ENCODE results near the gene TRIM61.
A peak's percentile ranks its signal among the peaks of the same experiment; 100 is the strongest.
"Not testable (repeated sequence)": the region's sequence is repeated elsewhere in the genome, so short reads cannot be mapped to it uniquely, and the experiment has no call there.

The TRIM61 gene

GRCh38 chr4:164930647-164931046 lies 46.8 kb downstream of the TRIM61 start:
- no CpG with 5 or more reads among the region's 5 CpGs for WGBS (ENCODE audit: extremely low coverage, insufficient coverage, insufficient read length)
- Histone ChIP-seq H2AK5ac (ENCODE audit: low read length) (no peak overlapping the region), H3K23ac (ENCODE audit: low read length) (no peak overlapping the region), H3K14ac (ENCODE audit: low read length) (no peak overlapping the region), H3K4me2 (ENCODE audit: low read length) (no peak overlapping the region), H3K4me1 (ENCODE audit: control insufficient read depth in 1 of 2, insufficient read depth in 2 of 2, low read length in 2 of 2) (no peaks in the 10 kb centered on the region), H4K8ac (ENCODE audit: low read depth, low read length) (no peak overlapping the region), H3K4ac (ENCODE audit: low read depth, low read length) (no peak overlapping the region), H3K79me1 (ENCODE audit: low read length) (no peaks in the 10 kb centered on the region), H3K36me3 (ENCODE audit: control insufficient read depth in 1 of 2, insufficient read depth in 2 of 2, low read length in 2 of 2) (no peaks in the 10 kb centered on the region), H3K9me3 (ENCODE audit: insufficient read depth, low read depth, low read length) (peaks cover 2% of the 10 kb centered on the region), H2AFZ (ENCODE audit: insufficient read depth, low read length, poor library complexity) (no peak overlapping the region), H3K9ac (ENCODE audit: low read length) (no peak overlapping the region), H4K12ac (ENCODE audit: low read depth, low read length) (no peak overlapping the region), H3K27me3 (ENCODE audit: insufficient read depth, low read length) (no peaks in the 10 kb centered on the region), H2BK120ac (ENCODE audit: insufficient read depth, low read length, poor library complexity) (no peak overlapping the region), H2BK12ac (ENCODE audit: low read length) (no peak overlapping the region), H3K27ac (ENCODE audit: low read depth, low read length) (no peak overlapping the region), H3K18ac (ENCODE audit: low read length) (no peak overlapping the region), H4K91ac (ENCODE audit: low read depth, low read length) (no peak overlapping the region), H2BK5ac (ENCODE audit: low read depth, low read length, poor library complexity) (no peak overlapping the region), H3K4me3 (ENCODE audit: low read depth, low read length) (no peak overlapping the region), H3K79me2 (ENCODE audit: control insufficient read depth, insufficient read depth, low read length, poor library complexity) (no peaks in the 10 kb centered on the region)
- DNase-seq, result no peak

GRCh38 chr4:164927101-164927500 lies 50.4 kb downstream of the TRIM61 start:
- DNase-seq, result peak in 1 of 2 donors; percentile 42
- not testable (repeated sequence) for H3K4ac ChIP-seq (ENCODE audit: low read depth, low read length); H4K12ac ChIP-seq (ENCODE audit: low read depth, low read length); H2AK5ac ChIP-seq (ENCODE audit: low read length); H4K91ac ChIP-seq (ENCODE audit: low read depth, low read length); H2BK5ac ChIP-seq (ENCODE audit: low read depth, low read length, poor library complexity); H3K23ac ChIP-seq (ENCODE audit: low read length); H2BK12ac ChIP-seq (ENCODE audit: low read length); H3K14ac ChIP-seq (ENCODE audit: low read length); H3K79me1 ChIP-seq (ENCODE audit: low read length); H4K8ac ChIP-seq (ENCODE audit: low read depth, low read length); H3K9ac ChIP-seq (ENCODE audit: low read length); H3K9me3 ChIP-seq (ENCODE audit: insufficient read depth, low read depth, low read length); H3K18ac ChIP-seq (ENCODE audit: low read length); H3K4me3 ChIP-seq (ENCODE audit: low read depth, low read length); H3K79me2 ChIP-seq (ENCODE audit: control insufficient read depth, insufficient read depth, low read length, poor library complexity); H3K27ac ChIP-seq (ENCODE audit: low read depth, low read length); H3K27me3 ChIP-seq (ENCODE audit: insufficient read depth, low read length); H2AFZ ChIP-seq (ENCODE audit: insufficient read depth, low read length, poor library complexity); H2BK120ac ChIP-seq (ENCODE audit: insufficient read depth, low read length, poor library complexity); H3K4me2 ChIP-seq (ENCODE audit: low read length); H3K36me3 ChIP-seq (ENCODE audit: control insufficient read depth in 1 of 2, insufficient read depth in 2 of 2, low read length in 2 of 2); H3K4me1 ChIP-seq (ENCODE audit: control insufficient read depth in 1 of 2, insufficient read depth in 2 of 2, low read length in 2 of 2)
- no CpG with 5 or more reads among the region's 2 CpGs for WGBS (ENCODE audit: extremely low coverage, insufficient coverage, insufficient read length)

GRCh38 chr4:164926301-164926700 lies 51.2 kb downstream of the TRIM61 start:
- no peak overlapping the region for H3K9ac ChIP-seq (ENCODE audit: low read length)
- H3K4me2 ChIP-seq (ENCODE audit: low read length), result no peak overlapping the region
- DNase-seq, result peak; percentile 62 to 84
- no CpG with 5 or more reads among the region's 2 CpGs for WGBS (ENCODE audit: extremely low coverage, insufficient coverage, insufficient read length)
- H3K18ac ChIP-seq (ENCODE audit: low read length), result no peak overlapping the region
- H3K27ac ChIP-seq (ENCODE audit: low read depth, low read length), result no peak overlapping the region
- H2BK12ac ChIP-seq (ENCODE audit: low read length), result no peak overlapping the region
- H3K9me3 ChIP-seq (ENCODE audit: insufficient read depth, low read depth, low read length), result peaks cover 2% of the 10 kb centered on the region
- H3K14ac ChIP-seq (ENCODE audit: low read length), result no peak overlapping the region
- no peak overlapping the region for H2BK5ac ChIP-seq (ENCODE audit: low read depth, low read length, poor library complexity)
- H2AK5ac ChIP-seq (ENCODE audit: low read length), result no peak overlapping the region
- H3K27me3 ChIP-seq (ENCODE audit: insufficient read depth, low read length), result no peaks in the 10 kb centered on the region
- no peaks in the 10 kb centered on the region for H3K4me1 ChIP-seq (ENCODE audit: control insufficient read depth in 1 of 2, insufficient read depth in 2 of 2, low read length in 2 of 2)
- H4K8ac ChIP-seq (ENCODE audit: low read depth, low read length), result no peak overlapping the region
- no peak overlapping the region for H4K91ac ChIP-seq (ENCODE audit: low read depth, low read length)
- no peak overlapping the region for H3K23ac ChIP-seq (ENCODE audit: low read length)
- no peak overlapping the region for H2BK120ac ChIP-seq (ENCODE audit: insufficient read depth, low read length, poor library complexity)
- H3K4ac ChIP-seq (ENCODE audit: low read depth, low read length), result no peak overlapping the region
- H2AFZ ChIP-seq (ENCODE audit: insufficient read depth, low read length, poor library complexity), result no peak overlapping the region
- H3K36me3 ChIP-seq (ENCODE audit: control insufficient read depth in 1 of 2, insufficient read depth in 2 of 2, low read length in 2 of 2), result no peaks in the 10 kb centered on the region
- no peaks in the 10 kb centered on the region for H3K79me2 ChIP-seq (ENCODE audit: control insufficient read depth, insufficient read depth, low read length, poor library complexity)
- no peaks in the 10 kb centered on the region for H3K79me1 ChIP-seq (ENCODE audit: low read length)
- no peak overlapping the region for H3K4me3 ChIP-seq (ENCODE audit: low read depth, low read length)
- no peak overlapping the region for H4K12ac ChIP-seq (ENCODE audit: low read depth, low read length)

GRCh38 chr4:164924670-164925238 lies 52.7 kb downstream of the TRIM61 start:
- no peak overlapping the region for H3K4me2 ChIP-seq (ENCODE audit: low read length)
- no peak overlapping the region for H3K4me3 ChIP-seq (ENCODE audit: low read depth, low read length)
- H2BK12ac ChIP-seq (ENCODE audit: low read length), result no peak overlapping the region
- H3K79me1 ChIP-seq (ENCODE audit: low read length), result no peaks in the 10 kb centered on the region
- H2BK5ac ChIP-seq (ENCODE audit: low read depth, low read length, poor library complexity), result no peak overlapping the region
- H3K27ac ChIP-seq (ENCODE audit: low read depth, low read length), result no peak overlapping the region
- no peaks in the 10 kb centered on the region for H3K27me3 ChIP-seq (ENCODE audit: insufficient read depth, low read length)
- no peak overlapping the region for H2AK5ac ChIP-seq (ENCODE audit: low read length)
- H3K18ac ChIP-seq (ENCODE audit: low read length), result no peak overlapping the region
- no peak overlapping the region for H2AFZ ChIP-seq (ENCODE audit: insufficient read depth, low read length, poor library complexity)
- H3K4ac ChIP-seq (ENCODE audit: low read depth, low read length), result no peak overlapping the region
- peaks cover 2% of the 10 kb centered on the region for H3K9me3 ChIP-seq (ENCODE audit: insufficient read depth, low read depth, low read length)
- H2BK120ac ChIP-seq (ENCODE audit: insufficient read depth, low read length, poor library complexity), result no peak overlapping the region
- H3K4me1 ChIP-seq (ENCODE audit: control insufficient read depth in 1 of 2, insufficient read depth in 2 of 2, low read length in 2 of 2), result no peaks in the 10 kb centered on the region
- WGBS (ENCODE audit: extremely low coverage, insufficient coverage, insufficient read length), result no CpG with 5 or more reads among the region's 3 CpGs
- H3K36me3 ChIP-seq (ENCODE audit: control insufficient read depth in 1 of 2, insufficient read depth in 2 of 2, low read length in 2 of 2), result no peaks in the 10 kb centered on the region
- H4K91ac ChIP-seq (ENCODE audit: low read depth, low read length), result no peak overlapping the region
- H3K9ac ChIP-seq (ENCODE audit: low read length), result no peak overlapping the region
- no peak overlapping the region for H3K23ac ChIP-seq (ENCODE audit: low read length)
- H4K8ac ChIP-seq (ENCODE audit: low read depth, low read length), result no peak overlapping the region
- H4K12ac ChIP-seq (ENCODE audit: low read depth, low read length), result no peak overlapping the region
- H3K14ac ChIP-seq (ENCODE audit: low read length), result no peak overlapping the region
- H3K79me2 ChIP-seq (ENCODE audit: control insufficient read depth, insufficient read depth, low read length, poor library complexity), result no peaks in the 10 kb centered on the region
- peak in 1 of 2 donors; percentile 47 for DNase-seq

All from trophoblast cell (in vitro differentiated cells and primary cell).